ENCODE data around the gene CUTC. TPM values are rescaled to one million over a fixed set of nuclear protein-coding genes. Genes with fewer than 3 reads are reported as not detected.

CUTC gene
- total RNA-seq, 1 experiment from 2014 or later: 21.6 TPM

DNA sequence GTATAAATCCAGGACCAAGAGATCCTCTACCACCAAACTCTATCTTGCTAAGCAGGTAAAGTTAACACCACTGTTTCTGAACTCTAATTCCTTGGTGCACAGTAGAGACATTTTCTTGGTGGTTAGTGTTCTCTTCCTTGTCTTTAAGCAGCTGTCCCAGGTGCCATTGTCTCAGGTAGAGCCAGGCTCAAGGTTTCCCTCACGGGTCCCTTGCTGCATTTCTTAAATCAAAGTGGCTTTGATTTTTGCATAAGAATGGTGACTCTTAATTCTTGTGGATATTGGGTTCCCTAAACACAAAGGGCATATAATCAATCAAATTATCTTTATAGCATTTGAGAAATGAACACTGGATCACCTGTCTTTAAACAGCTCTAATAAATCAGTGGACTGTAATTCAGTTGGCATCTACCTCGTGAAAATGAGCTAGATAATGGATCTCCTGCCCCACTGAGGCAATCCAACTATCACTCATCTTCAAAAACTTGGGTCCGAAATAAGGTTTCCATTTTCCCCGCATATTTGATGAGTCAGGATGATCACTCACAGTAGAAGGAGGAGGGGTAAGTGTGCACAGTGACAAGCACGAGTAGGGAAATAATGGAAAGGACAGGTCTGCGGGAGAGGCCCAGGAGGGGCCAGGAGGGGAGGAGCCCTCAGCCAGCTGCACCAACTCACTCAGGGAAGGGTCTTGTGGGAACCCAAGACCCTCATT is 52.9 kb downstream of the CUTC start:
- H3K79me1 ChIP-seq (ENCODE audit: insufficient read depth, low read depth, low read length, poor library complexity, severe bottlenecking): no peaks in the 10 kb centered on the region
- no peak overlapping the region for H2BK120ac ChIP-seq (ENCODE audit: low read depth, low read length, poor library complexity, severe bottlenecking)
- no peak overlapping the region for H3K14ac ChIP-seq (ENCODE audit: insufficient read depth, low read length)
- TF ChIP-seq, protein P1, sequence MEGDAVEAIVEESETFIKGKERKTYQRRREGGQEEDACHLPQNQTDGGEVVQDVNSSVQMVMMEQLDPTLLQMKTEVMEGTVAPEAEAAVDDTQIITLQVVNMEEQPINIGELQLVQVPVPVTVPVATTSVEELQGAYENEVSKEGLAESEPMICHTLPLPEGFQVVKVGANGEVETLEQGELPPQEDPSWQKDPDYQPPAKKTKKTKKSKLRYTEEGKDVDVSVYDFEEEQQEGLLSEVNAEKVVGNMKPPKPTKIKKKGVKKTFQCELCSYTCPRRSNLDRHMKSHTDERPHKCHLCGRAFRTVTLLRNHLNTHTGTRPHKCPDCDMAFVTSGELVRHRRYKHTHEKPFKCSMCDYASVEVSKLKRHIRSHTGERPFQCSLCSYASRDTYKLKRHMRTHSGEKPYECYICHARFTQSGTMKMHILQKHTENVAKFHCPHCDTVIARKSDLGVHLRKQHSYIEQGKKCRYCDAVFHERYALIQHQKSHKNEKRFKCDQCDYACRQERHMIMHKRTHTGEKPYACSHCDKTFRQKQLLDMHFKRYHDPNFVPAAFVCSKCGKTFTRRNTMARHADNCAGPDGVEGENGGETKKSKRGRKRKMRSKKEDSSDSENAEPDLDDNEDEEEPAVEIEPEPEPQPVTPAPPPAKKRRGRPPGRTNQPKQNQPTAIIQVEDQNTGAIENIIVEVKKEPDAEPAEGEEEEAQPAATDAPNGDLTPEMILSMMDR (conservative IDR thresholded peaks at IDR 0.05): no peak
- no peaks in the 10 kb centered on the region for H3K9me3 ChIP-seq (ENCODE audit: control insufficient read depth, low read depth, low read length)
- H4K8ac ChIP-seq (replicated peaks; ENCODE audit: insufficient read length, low read depth, low read length): no peak overlapping the region
- H2AFZ ChIP-seq (ENCODE audit: low read length): no peak overlapping the region
- no peak overlapping the region for H2AK5ac ChIP-seq (ENCODE audit: insufficient read length, low read length)
- H3T11ph ChIP-seq (ENCODE audit: low read length): no peak overlapping the region
- H2BK20ac ChIP-seq (ENCODE audit: low read depth, low read length, poor library complexity, severe bottlenecking): no peak overlapping the region
- no peak overlapping the region for H4K91ac ChIP-seq (ENCODE audit: insufficient read length, low read depth, low read length)
- H3K27ac Mint-ChIP-seq: no peak overlapping the region; a peak in 2 of 7 replicates
- H3K79me2 ChIP-seq (ENCODE audit: insufficient read depth, low read length): no peaks in the 10 kb centered on the region
- H3K9ac ChIP-seq (ENCODE audit: extremely low read depth, insufficient read length, low read length): no peak overlapping the region
- H3K23ac ChIP-seq (ENCODE audit: insufficient read length, low read depth, low read length): no peak overlapping the region
- no peaks in the 10 kb centered on the region for H3K23me2 ChIP-seq (ENCODE audit: insufficient read length, low read depth, low read length, poor library complexity, severe bottlenecking)
- no peaks in the 10 kb centered on the region for H4K20me1 ChIP-seq (ENCODE audit: control insufficient read depth, insufficient read depth, insufficient read length)
- no peak overlapping the region for H4K5ac ChIP-seq (ENCODE audit: insufficient read length, low read depth, low read length)
- H3K9me3 Mint-ChIP-seq: peaks cover 0 to 3% of the 10 kb centered on the region in 2 experiments; a peak in 2 of 5 replicates
- H3K27ac ChIP-seq (ENCODE audit: insufficient read length, low read depth, low read length): no peak overlapping the region
- no peak overlapping the region for H3K18ac ChIP-seq (ENCODE audit: insufficient read length, low read depth, low read length)
- no peaks in the 10 kb centered on the region for H3K36me3 Mint-ChIP-seq (ENCODE audit: insufficient read depth in 1 of 3, low read depth in 3 of 3)
- H3K4ac ChIP-seq (ENCODE audit: low read depth, low read length): no peak overlapping the region
- DNase-seq: no peak
- no peak overlapping the region for H2BK12ac ChIP-seq (ENCODE audit: insufficient read length, low read depth, low read length)
- peaks cover 20% of the 10 kb centered on the region in 2 experiments for H3K4me1 Mint-ChIP-seq
- peaks cover 6% of the 10 kb centered on the region for H3K4me1 ChIP-seq (ENCODE audit: insufficient read depth, low read length)
- H2BK15ac ChIP-seq (ENCODE audit: low read depth, low read length): no peak overlapping the region
- WGBS (ENCODE audit: extremely low coverage, insufficient read length, low lambda C conversion rate): no CpG with 5 or more reads among the region's 6 CpGs
- no peak overlapping the region for H3K56ac ChIP-seq (ENCODE audit: insufficient read length, low read depth, low read length)
- no peak overlapping the region for H3K4me2 ChIP-seq (ENCODE audit: insufficient read depth, insufficient read length, low read length)
- 0 out of 2 replicates have a peak, but pooled peaks cover 1% of the 10 kb centered on the region for H3K27me3 Mint-ChIP-seq (ENCODE audit: low read depth)
- H2BK5ac ChIP-seq (ENCODE audit: insufficient read length, low read length): no peak overlapping the region
- H3K27me3 ChIP-seq (ENCODE audit: insufficient read depth, low read length): no peaks in the 10 kb centered on the region
- no peak overlapping the region for H3K4me3 Mint-ChIP-seq

Data from H9 (cell line).